Stimulated activated naive CD8-positive, alpha-beta T cell treated with anti-CD3 and anti-CD28 coated beads, Interleukin-15, Interleukin-2, amounts not matched to agents 100 U/mL and 50 U/mL, for 24 hours (primary cell): ENCODE measurements around the gene TSPAN7.

Source experiments
- ATAC-seq: fragments of 150-1000 bp; cut with Tn5 transposase; one replicate; pipeline ENCODE4 v1.10.0; 2021
- DNase-seq: peaks from one replicate; pipeline ENCODE4 v3.0.0; 2021

TSPAN7 gene

DNA sequence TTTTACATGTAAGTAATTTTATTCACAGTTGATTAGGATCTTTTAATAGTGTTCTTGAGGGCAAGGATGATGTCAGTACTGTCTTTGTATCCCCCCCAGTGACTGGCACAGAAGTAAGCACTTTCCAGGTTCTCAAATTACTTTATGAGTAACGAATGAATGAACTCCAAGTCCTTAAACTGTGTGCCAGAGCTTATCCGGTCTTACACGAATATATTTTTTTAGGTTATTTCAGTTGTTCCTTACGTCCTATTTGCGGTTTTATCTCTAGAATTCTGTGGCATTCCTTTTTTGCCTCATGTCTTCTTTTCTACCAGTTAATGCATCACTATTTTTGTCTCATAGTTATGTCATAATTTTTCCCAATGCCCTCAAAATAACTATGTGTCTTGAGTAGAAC is 133.1 kb downstream of the TSPAN7 start:
- DNase-seq (no peak), ATAC-seq (no peak)

DNA sequence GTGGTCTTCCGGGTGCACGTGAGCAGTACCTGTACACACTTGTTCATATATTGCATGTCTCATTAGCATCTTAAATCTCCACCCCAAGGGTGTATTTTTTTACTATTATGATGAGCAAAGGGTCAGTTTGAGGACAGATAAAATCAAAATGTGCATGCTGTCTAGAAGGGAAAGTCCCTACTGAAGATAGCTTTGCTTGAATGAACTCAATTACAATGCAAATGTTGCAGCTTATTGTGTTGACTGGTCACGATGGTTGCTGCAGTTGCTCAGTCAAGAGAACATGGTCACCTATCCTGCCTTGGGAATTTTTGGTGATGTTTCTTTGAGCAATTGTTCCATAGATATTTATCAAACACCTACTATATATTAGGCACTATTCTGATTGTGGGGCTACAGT is 136.1 kb downstream of the TSPAN7 start:
- DNase-seq (no peak), ATAC-seq (no peak)

DNA sequence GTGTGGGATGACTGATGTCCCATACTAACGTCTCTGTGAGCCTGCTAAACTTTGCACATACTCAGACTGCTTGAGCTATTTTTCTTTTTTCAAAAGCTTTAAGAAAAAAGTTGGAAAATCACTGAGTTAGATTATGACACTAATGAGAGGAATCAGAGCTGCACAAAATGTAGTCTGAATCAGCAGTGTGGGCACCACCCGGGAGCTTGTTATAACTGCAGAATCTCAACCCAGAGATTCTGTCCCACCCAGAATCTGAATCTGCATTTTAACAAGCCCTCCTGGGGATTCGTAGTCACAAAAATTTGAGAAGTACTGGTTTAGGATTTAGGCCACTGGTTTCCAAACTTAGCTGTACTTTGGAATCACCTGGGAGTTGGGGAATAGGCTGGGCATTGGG is 137.8 kb downstream of the TSPAN7 start:
- ATAC-seq (no peak), DNase-seq (no peak)

DNA sequence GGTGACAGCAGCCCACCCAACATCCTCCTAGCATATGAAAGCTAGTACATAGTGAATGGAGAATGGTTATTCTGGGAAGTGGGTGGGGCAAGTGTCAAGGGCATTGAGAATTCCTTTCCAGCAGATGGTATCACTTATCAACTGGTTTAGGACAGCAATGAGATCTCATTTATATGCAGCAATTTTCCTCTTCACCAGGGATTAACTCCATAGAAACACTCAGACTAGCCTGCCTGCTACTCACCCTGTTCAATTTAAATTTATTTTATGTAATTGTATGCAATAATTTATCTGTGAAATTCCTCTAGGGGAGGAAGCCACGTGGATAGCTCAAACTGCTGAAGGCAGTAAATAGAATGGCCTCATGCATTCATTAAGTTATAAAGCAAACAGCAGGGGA is 138.4 kb downstream of the TSPAN7 start:
- DNase-seq: no peak
- ATAC-seq: no peak

DNA sequence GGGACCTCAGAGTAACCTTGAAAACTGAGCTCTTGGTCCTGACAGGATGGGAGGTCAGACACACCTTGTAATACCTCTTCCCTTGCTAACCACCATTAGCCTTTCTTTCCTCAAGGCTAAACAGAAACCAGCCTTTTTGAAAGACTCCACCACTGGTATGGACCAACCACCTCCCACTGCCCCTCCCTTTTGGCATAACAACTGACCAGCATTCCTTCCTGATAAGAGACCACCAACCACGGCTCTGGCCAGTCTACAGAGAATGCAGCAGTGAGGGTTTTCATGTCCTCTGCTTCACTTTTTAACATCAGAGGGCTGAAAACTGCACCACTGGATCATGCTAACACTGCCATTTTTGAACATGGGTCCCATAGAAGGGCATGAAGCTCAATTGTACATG is 139.7 kb downstream of the TSPAN7 start:
- DNase-seq (no peak), ATAC-seq (no peak)

DNA sequence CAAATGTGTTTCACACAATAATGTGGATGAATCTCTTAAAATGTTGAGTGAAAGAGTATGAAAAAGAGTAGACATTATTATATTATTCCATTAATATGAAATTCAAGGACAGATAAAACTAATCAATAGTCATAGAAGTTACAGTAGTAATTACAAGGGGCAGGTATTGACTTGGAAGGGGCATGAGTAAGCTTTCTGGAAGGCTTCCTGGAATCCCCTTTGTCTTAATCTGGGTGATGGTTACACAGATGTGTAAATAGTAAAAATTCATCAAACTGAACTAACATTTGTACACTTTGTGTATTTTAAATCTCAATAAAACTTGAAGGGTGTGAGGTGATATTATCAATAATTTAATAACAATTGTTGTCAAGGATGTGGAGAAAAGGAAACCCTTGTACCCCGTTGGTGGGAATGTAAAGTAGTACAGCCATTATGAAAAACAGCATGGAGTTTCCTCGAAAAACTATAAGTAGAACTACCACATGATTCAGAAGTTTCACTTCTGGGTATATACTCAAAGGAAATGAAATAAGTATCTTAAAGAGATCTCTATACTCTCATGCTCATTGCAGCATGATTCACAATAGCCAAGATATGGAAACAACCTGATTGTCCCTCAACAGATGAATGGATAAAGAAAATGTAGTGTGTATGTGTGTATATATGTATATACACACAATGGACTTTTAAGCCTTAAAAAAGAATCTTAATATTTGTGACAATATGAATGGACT is 143.0 kb downstream of the TSPAN7 start:
- no peak for DNase-seq
- ATAC-seq: peak; percentile 52

DNA sequence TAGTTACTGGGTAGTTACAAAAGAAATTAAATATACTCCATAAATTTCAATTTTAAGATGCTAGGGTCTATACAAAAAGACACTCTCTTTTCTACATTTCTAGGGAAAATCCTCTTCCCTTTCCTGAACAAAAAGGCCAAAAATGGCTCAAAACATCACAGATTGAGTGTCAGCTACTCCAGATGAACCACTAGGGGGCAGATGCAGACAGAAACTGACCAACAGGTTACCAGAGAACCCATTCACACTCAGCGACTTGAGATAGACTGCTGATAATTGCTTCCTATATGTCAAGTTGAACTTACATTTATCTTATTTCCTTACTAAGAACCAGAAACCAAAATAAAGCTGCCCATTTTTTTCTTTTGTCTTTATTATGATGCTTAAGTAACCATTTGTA is 156.5 kb downstream of the TSPAN7 start:
- no peak for ATAC-seq
- no peak for DNase-seq

DNA sequence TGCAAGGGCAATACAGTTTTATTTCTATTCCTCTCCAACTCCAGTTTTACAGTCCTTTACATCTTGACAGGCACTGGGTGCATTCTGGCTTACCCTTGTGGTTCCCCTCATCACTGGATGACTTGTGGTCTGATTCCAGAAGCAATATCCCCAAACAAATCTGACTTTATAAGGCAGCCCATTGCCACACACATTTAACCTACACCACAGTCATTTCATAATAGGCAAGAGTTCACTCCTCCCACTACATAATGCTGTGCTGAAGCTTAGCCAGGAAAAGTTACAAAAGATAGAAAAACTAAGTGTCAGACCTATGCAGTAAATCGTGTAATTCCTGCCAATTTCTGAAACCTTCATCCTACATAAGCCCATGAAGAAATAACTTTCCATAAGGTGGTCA is 157.0 kb downstream of the TSPAN7 start:
- ATAC-seq: no peak
- DNase-seq: no peak

DNA sequence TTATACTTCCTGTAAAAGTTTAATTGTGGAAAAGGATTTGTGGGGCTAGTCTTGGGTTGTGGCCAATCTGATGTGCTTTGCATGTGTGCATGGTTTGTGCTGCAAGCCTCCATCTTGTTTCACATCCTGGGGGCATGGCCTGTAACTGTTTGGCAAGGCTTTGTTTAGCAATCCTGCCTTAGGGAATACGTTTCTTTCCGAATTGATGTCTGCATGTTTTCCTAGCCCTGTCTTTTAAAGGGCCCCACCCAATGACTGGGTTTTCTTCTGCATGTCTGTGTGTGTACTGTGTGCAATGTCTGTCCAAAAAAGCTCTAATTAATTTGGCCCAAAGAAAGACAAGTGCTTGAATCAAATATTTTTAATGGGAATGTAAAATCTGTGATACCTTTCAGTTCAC is 165.3 kb downstream of the TSPAN7 start:
- DNase-seq (no peak), ATAC-seq (no peak)

DNA sequence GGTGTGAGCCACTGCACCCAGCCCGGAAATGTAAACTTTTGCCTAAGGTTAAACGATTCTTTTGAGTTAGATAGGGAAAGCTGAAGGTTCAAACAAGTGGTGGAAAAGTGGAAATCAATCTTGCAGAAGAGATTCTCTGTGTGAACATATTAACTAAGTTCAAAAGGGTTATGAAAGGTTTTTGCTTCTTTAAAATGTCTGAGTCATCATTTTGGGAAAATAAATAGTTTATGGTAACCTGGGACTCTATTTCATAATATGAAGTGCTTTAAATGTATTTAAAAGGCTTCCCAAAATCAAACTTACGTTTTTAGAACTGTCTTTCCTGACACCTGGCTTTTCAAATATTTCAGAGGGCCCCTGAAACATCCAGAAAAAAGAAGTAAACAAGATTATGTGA is 166.3 kb downstream of the TSPAN7 start:
- no peak for DNase-seq
- ATAC-seq: no peak

DNA sequence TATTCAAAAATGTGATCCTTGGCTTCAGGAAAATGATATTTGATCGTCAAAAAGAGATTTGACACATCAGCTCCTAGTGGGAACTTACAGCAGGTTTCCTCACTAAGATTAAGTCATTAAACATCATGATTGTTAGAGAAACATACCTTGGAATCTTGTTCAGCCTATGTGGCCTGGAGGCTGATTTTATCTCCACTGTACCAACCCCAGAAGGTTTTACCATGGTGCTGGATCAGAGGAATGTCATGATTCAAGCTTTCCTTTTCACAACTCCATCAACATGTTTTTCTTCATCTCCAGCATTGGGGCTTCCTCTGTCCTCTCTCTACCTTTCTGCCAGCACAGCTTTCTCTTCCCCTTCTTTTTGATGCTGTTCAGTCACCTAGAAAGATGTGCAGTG is 171.5 kb downstream of the TSPAN7 start:
- DNase-seq: no peak
- ATAC-seq: no peak
